GM18909 (cell line): Measurements from ENCODE around the gene ARID3A.
"Not testable (repeated sequence)": the region's sequence is repeated elsewhere in the genome, so short reads cannot be mapped to it uniquely, and the experiment has no call there.

Experiments
- ATAC-seq: cut with Tn5 transposase; IDR thresholded peaks from one replicate; pipeline ENCODE4 v1.9.1; 2021; ENCODE audit warnings: mild to moderate bottlenecking; ENCODE audit not compliant: unreplicated experiment, poor library complexity

Gene ARID3A, protein sequence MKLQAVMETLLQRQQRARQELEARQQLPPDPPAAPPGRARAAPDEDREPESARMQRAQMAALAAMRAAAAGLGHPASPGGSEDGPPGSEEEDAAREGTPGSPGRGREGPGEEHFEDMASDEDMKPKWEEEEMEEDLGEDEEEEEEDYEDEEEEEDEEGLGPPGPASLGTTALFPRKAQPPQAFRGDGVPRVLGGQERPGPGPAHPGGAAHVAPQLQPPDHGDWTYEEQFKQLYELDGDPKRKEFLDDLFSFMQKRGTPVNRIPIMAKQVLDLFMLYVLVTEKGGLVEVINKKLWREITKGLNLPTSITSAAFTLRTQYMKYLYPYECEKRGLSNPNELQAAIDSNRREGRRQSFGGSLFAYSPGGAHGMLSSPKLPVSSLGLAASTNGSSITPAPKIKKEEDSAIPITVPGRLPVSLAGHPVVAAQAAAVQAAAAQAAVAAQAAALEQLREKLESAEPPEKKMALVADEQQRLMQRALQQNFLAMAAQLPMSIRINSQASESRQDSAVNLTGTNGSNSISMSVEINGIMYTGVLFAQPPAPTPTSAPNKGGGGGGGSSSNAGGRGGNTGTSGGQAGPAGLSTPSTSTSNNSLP

GRCh38 chr19:925526-926322 lies at the start of gene ARID3A:
Gene ARID3A (plus strand): TSS chr19:926035. CDS start chr19:929529, 3,494 bp downstream.
- ATAC-seq = peak; percentile 52

DNA sequence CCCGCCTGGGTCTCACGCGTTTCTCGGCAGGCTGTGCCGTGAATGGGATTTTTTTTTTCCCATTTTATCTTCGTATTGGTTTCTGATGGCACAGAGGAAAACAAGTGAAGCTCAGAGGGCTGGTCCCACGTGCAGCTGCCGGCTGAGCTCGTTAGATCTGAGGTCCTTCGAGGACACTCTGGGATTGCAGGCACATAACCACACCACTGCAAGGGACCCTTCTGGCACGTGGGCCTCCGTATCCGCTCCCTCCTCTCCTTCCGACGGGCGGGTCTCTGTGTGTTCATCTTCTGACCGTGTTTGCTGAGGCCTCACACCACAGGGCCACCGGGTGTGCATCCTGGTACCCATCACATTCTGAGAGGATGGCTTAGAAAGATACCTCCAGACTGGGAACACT lies 49.7 kb upstream of the ARID3A start:
- ATAC-seq = no peak

- ATAC-seq = no peak
These were observed 49.0 kb upstream of the ARID3A start for GRCh38 chr19:876780-877314.

DNA sequence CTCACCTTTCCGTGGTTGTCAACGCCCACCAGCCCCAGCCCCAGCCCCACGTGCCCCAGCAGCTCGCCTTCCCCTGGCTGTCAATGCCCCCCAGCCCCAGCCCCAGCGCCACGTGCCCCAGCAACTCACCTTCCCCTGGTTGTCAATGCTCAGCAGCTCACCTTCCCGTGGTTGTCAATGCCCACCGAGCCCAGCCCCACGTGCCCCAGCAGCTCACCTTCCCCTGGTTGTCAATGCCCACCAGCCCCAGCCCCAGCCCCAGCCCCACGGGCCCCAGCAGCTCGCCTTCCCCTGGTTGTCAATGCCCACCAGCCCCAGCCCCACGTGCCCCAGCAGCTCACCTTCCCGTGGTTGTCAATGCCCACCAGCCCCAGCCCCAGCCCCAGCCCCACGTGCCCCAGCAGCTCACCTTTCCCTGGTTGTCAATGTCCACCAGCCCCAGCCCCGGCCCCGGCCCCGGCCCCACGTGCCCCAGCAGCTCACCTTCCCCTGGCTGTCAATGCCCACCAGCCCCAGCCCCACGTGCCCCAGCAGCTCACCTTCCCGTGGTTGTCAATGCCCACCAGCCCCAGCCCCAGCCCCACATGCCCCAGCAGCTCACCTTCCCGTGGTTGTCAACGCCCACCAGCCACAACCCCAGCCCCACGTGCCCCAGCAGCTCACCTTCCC lies 47.7 kb upstream of the ARID3A start:
- ATAC-seq = not testable (repeated sequence)

DNA sequence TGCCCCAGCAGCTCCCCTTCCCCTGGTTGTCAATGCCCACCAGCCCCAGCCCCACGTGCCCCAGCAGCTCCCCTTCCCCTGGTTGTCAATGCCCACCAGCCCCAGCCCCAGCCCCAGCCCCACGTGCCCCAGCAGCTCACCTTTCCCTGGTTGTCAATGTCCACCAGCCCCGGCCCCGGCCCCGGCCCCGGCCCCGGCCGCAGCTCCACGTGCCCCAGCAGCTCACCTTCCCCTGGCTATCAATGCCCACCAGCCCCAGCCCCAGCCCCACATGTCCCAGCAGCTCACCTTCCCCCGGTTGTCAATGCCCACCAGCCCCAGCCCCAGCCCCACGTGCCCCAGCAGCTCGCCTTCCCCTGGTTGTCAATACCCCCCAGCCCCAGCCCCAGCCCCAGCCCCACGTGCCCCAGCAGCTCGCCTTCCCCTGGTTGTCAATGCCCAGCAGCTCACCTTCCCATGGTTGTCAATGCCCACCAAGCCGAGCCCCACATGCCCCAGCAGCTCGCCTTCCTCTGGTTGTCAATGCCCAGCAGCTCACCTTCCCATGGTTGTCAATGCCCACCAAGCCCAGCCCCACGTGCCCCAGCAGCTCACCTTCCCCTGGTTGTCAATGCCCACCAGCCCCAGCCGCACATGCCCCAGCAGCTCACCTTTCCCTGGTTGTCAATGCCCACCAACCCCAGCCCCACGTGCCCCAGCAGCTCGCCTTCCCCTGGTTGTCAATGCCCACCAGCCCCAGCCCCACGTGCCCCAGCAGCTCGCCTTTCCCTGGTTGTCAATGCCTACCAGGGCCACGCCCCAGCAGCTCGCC lies 46.9 kb upstream of the ARID3A start:
- ATAC-seq = not testable (repeated sequence)

GRCh38 chr19:879711-880438 lies 46.0 kb upstream of the ARID3A start:
- ATAC-seq = no peak

- ATAC-seq = no peak
These were observed 44.3 kb upstream of the ARID3A start for GRCh38 chr19:881385-882071.

GRCh38 chr19:882871-883497 lies 42.9 kb upstream of the ARID3A start:
- no peak for ATAC-seq

DNA sequence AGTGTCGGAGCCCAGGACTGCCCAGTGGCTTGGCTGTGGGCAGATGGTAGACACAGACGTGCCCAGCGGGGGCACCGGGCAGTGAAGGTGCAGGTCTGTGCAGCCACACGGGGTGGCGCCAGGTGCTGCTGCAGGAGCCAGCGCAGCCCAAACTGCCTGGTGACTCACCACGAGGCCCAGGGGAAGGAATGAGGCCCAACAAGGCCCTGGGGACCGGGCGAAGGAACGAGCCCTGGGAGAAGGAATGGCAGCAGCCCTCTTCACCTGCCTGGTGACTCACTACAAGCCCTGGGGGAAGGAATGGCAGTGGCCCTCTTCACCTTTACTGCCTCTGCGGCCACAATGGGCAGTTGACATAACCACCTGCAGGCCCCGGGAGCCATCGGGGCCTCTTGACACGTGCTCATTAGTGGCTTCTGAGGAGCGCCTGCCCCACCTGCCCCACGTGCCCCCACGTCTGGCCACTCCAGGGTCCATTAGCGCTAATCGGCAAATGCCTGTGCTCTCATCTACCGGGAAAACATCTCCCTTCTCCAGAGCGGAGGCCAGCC lies 42.1 kb upstream of the ARID3A start:
- ATAC-seq = no peak

DNA sequence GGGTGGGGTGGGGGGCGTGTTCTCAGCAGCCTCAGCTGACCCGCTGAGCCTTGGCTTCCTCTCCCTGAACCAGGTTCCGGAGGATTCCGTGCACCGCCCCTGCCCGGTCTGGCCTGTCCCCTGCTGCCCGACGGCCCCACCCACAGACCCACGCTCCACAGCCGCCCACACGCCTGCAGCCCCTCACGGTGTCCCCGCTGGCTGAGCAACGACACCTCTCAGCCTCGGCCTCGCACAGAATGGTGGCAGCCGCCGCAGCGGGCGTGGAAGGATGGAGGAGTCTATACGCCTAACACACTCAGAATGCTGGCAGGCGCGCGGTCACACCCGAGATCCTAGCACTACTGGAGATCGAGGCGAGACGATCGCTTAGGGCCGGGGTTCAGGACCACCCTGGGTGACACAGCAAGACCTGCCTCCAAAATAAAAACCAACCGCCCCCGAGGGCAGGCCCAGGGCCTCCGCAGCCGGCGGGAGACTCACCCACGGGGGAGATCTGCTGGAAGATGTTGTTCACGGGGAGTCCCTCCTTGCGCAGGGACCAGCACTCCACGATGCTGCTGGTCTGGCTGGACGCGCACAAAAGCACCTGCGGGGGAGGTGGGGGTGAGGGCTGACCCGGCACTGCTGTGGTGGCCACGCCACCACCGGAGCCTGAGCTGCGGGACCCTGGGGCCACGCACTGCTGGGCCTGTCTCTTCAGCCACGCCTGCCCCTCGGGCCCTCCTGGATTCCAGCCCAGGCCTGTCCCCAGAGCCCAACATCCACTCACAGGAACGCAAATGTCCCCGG lies 41.2 kb upstream of the ARID3A start:
- ATAC-seq = no peak

DNA sequence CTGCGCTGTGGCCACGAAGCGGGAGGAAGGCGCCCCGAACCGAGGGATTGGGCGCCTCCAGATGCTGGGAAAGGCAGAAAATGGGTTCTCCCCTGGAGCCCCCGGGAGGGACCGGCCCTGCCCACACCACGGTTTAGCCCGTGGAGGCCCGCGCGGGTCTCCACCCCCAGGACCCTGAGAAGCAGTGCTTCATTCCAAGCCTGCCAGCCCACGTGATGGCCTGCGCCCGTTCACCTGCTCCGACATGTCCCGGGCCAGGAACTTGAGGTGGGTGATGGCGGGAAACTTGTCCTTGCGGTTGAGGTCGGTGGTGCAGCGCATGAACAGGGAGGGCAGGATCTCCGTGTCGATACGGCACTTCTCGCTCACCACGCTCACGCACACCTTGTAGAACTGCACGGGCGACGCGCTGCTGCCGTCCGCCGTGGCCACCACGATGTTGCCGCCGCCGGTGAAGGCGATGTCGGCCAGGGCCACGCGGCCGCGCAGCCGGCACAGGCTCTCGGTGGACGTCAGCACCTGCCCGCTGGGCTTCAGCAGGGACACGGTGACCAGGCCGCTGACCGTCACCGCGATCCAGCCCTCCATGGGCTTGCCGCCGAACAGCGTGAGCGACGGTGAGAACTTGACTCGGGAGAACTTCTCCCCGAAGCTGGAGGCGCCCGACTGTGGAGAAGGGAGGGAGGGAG lies 40.2 kb upstream of the ARID3A start:
- no peak for ATAC-seq

- no peak for ATAC-seq
These were observed 38.8 kb upstream of the ARID3A start for GRCh38 chr19:887072-887471.

DNA sequence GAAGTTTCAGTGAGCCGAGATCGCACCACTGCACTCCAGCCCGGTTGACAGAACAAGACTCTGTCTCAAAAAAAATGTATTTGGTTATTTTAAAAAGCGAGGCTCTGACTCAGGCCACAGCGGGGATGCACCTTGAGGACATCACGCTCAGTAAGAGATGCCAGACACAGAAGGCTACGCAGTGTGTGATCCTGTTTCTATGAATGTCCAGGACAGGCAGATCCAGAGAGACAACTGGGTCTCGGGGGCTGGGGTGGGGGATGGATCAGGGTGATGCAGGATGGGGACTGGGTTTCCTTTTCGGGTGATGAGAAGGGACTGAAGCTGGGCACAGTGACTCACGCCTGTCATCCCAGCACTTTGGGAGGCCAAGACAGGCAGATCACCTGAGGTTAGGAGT lies 38.2 kb upstream of the ARID3A start:
- ATAC-seq = no peak

- no peak for ATAC-seq
These were observed 37.1 kb upstream of the ARID3A start for GRCh38 chr19:888581-889385.

DNA sequence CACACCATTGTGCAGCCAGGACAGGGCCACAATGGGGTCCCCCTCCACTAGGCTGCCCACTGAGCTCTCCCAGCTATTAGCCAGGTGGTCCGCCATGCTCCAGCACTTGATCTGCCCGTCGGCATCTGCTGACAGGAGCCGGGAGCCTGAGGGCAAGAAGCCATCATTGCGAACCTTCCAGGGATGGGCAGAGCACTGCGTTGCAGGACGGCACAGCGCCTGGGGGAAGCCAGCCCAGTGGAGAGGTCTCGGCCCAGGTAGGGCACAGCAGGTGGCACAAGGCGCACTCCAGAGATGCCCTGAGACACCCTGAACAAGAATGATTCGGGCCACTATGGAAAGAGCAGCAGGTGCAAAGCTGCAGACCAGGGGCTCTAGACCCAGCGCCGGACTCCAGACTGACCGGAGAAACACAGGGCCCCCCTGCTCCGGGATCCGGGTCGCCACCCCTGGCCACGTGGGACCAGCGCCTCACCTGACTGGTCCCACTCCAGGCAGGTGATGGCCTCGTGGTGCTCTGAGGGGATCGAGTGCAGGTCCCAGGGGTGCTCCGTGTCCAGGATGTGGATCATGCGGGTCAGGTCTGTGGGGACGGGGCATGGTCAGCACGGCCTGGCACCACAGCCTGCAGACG lies 36.1 kb upstream of the ARID3A start:
- ATAC-seq = no peak
